Stimulated activated CD4-positive, alpha-beta T cell treated with anti-CD3 and anti-CD28 coated beads, Interleukin-15, amount 100 ng/mL, for 1 hour (primary cell): ENCODE measurements around the gene GZMM.

Experiments
- DNase-seq, 2 donors: peaks; one replicate each; pipeline ENCODE4 v3.0.0-alpha.2; 2020; ENCODE audit warnings: low read depth in 1 of 2, low spot score in 1 of 2

Gene GZMM

DNA sequence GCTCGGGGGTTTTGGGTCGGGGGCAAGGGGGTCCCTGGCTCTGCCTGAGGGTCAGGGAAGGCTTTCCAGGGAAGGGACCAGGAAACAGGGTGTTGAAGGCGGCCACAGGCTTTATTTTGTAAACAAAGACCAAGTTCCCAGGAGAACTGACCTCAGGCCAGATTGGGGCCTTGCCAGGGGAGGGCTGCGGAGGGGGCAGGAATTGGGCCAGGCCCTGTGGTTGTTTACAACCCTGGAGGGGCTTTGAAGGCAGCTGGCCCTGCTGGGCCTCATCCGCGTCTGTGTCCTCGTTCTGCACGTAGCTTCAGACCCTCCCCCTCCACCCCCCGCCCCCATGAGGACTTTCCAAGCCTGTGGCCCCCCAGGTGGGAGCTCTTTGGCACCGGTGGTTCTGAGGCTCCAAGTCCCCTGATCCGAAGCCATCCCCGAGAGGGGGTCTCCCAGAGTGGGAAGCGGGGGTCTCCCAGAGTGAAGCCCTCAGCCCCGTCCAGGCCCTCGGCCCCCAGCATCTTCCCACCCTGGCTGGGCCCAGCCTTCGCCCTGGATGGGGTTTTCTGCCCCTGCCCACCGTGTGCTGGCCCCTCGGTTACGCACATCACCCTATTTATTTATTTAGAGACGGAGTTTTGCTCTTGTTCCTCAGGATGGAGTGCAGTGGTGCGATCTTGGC is 15.1 kb downstream of the GZMM start:
- no peak for DNase-seq

DNA sequence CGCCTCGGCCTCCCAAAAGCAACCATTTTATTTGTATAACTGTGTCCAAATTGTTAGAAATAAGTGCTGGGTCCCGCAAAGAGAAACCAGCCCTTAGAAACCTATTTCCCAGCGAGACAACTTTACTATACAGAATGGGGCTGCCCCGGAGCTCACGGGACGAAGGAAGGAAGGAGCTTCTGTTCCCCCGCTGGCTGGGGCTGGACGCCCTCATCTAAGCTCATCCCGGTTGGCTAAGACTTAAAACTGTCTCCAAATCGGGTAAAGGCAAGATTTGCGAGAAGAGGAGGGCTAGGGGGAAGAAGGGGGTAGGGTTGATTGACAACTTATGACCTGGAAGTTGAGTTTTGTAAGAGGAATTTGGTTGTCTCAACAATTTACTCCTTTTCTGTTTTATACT is 16.3 kb downstream of the GZMM start:
- DNase-seq, result no peak

DNA sequence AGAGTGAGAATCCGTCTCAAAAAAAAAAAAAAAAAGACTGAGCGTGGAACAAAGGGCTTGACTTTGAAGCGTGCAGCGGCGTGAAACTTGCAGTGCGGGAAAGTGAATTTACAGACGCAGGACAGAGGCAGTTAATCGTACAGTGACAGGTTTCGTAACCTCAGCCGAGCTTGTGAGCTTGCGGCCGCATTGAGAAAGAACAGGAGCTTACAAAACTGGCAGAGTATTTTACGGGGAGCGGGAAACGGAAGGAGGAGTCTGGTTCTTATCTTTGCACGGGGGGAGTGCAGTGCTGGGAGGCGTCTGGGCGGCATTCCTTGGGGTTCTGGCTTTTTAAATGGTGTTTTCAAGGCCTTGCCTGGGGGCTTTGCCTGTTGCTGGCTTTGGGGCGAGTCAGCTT is 22.6 kb downstream of the GZMM start:
- DNase-seq, result no peak

DNA sequence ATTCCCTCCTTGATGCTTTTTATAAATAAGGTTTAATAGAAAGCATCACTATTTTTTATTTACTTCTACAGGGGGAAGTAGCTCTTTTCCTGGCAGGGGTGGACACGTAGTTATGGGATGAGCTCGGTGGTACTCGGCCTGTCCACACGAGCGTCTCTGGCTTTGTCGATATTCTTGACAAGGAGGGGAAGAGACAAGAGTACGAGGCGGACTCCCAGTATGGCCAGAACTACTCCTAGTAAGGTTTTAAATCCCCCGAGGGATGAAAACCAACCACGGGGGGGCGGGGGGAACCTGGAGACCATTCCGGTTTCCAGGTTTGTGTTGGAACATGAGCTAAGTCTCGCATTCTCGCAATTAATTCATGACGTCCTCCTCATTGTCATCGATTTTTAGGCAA is 23.0 kb downstream of the GZMM start:
- no peak for DNase-seq

DNA sequence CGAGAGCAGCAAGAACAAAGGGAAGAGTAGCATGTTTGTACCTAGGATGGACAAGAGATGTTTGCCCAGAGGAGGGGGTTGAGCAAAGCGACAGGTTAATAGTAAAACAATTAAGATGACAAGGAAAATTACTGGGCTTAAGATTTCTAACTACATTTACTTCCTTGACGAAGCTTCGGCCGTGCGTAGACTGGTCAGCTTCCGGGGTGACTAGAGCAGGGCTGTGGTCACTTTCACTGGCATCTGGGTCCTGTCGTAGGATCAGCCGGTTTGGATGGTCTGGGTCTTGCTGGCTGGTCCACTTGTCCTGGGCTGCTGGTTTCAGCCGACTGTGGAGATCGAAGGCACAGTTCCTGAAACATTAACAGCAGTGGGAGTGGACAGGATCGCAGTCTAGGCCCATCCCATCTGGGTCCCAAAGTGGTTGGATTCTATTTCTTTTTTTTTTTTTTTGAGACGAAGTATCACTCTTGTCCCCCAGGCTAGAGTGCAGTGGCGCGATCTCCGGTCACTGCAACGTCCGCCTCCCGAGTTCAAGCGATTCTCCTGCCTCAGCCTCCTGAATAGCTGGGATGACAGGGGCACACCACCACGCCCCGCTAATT is 23.5 kb downstream of the GZMM start:
- DNase-seq, result no peak

DNA sequence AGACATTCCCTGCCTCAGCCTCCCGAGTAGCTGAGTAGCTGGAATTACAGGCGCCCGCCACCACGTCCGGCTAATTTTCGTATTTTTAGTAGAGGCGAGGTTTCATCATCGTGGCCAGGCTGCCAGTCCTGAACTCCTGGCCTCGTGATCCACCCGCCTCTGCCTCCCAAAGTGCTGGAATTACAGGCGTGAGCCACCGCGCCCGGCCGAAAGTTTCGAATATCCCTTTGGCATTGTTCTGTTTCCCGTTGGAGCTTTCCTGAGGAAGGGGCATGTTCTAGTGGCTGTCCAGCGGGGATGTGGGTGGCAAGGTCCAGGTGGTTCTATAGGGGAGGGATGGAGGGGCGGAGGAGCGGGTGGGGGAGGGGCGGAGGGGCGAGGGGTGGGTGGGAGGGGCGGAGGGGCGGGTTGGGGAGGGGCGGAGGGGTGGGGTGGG is 26.4 kb downstream of the GZMM start:
- no peak for DNase-seq

DNA sequence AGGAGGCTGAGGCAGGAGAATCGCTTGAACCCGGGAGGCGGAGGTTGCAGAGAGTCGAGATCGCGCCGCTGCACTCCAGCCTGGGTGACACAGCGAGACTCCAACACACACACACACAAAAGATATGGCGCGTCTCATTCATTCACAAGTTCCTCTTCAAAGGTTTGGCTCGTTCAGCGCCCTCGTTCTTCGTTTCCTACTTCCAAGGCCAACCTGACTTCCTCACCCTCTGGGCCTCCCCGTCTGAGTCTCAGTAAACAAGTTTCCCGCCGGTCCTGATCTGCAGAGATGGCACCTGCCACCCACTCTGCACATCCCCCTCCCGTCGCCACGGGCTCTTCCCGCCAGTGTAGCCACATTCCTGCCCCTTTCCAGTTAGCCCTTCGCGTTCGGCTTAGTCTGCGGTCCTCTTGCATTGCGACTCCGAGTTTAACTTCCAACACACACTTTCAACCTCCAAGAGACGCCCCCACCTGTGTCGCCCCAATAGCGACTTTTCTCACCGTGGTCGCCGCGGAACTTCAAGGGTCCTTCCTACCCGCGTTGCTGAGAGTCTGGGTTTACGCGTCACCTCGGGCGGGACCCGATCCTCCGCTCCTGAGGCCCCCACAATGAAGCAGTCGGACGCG is 27.2 kb downstream of the GZMM start:
- DNase-seq, result peak in 1 of 2 donors; percentile 17

DNA sequence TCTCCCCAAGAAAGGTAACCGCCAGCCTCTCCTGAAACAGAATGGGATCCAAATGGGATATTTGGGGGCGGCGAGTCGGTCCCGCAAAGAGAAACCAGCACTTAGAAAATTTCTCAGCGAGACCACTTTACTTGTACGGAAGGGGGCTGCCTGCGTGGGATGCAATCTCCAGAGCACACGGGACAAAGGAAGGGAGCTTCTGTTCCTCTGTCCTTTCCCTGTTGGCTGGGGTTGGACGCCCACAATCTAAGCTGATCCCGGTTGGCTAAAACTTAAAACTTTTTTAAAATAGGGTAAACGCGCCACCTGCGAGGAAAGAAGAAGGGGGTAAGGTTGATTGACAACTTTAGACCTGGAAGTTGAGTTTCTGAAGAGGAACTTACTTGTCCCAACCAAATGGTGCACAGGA is 27.7 kb downstream of the GZMM start:
- no peak for DNase-seq

DNA sequence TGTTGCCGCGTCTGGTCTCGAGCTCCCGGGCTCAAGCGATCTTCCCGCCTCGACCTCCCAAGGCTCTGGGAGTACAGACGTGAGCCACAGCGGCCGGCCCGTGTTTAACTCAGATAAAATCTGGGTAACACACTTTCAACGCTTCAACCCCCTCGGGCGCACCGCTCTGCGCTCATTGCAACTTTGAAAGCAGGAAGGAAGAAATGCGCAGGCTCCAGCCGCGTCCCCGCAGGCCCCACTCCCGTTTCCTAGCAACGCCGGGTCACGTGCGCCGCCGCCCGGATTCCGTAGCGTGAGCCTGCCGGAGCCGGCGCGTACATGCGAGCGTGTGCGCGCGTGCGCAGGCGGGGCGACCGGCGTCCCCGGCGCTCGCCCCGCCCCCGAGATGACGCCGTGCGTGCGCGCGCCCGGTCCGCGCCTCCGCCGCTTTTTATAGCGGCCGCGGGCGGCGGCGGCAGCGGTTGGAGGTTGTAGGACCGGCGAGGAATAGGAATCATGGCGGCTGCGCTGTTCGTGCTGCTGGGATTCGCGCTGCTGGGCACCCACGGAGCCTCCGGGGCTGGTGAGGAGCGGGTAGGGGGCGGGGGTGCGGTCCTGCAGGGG is 28.4 kb downstream of the GZMM start, which contains the start of gene BSG:
BSG (plus strand) TSS at position 457 of the 603 bp plus-strand sequence; CDS start at position 496, 39 bp downstream.
- peak; percentile 96 to 97 for DNase-seq

DNA sequence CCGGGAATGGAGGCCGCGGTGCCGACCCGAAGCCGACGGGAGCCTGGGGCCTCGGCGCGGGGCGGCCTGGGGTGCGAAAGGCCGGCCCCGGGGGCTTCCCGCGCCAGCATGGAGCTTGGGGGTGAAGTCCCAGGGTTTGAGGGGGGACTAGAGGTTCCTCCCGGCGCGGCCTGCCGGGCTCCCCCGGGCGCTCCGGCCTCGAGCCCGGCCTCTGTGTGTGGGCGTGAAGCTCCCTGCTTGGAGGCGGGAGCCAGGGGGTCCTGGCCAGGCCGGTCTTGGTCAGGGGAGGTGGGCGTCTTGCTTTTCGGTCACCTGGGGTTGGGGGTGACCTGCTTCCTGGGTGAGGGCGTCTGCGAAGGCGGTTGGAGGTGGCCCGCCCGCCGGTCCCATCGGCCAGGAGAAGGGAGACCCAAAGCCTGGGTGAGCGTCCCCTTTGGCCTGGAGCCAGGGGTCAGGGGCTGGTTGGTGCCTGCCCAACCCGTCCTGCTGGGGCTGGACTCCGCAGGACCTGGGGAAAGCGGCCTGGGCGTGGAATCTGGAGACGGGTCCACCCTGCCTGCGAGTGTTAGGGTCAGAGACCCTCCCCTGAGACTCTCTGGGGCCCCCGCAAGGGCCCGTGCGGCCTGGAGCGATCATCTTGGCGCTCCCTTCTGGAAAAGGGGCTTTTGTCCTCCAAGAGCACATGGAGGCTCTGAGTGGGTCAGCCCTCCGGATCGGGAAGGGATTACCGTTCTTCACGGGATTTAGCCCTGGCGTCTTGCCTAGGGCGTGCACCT is 29.1 kb downstream of the GZMM start:
- no peak for DNase-seq

DNA sequence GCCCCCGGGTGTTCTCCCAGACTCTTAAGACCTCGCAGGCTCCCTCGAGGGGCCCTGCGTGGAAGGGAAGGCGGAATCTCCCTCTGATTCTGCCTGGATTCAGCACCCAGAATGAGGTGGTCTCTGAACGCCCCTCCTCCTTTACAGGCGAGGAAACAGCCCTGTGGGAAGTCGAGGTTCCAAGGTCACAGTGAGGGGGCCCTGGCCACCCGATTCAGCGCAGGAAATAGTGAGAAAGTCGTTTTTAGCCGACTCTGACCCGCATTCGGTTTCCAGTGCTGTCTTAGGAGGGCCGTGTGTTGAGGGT is 29.6 kb downstream of the GZMM start:
- DNase-seq, result no peak

DNA sequence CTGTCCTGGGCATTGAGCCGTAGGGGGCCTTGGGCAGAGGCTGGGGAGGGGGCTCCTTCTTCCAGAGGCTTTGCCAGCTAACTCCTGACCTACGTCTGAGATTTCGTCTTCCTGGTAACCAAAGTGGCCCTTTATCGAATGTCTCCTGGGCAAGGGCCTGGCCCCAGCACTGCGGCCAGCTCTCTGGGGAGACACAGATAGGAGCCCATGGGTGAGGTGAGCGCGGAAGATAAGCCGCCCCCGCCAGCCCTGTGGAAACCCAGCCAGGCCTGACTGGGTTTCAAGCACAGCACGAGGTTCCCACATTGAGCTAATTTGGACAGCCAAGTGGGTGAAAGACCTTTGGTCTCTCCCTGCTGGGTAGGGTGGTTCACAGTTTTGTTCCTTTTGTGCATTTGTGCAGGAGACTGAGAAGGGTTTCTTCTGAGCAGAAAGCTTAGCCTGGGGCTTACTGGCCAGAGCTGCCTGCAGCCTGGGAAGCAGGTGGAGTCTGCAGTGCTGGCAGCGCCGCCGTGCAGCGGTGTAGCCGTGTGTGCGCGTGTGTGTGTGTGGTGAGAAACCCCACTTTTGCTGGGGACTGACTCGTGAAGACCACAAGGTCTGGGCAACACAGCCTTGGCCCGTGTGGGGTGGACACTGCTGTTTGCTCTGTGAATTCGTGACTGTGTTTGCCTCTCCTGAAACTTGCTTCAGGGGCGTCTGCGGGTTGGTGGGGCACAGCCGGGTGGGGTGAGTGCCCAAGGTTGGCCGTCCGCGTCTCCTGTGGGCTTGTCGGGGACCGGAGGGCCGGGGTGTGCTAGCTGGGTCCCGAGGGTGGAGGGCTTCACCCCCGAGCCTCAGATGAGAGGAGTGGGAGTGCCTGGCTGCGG is 31.0 kb downstream of the GZMM start:
- DNase-seq, result no peak

DNA sequence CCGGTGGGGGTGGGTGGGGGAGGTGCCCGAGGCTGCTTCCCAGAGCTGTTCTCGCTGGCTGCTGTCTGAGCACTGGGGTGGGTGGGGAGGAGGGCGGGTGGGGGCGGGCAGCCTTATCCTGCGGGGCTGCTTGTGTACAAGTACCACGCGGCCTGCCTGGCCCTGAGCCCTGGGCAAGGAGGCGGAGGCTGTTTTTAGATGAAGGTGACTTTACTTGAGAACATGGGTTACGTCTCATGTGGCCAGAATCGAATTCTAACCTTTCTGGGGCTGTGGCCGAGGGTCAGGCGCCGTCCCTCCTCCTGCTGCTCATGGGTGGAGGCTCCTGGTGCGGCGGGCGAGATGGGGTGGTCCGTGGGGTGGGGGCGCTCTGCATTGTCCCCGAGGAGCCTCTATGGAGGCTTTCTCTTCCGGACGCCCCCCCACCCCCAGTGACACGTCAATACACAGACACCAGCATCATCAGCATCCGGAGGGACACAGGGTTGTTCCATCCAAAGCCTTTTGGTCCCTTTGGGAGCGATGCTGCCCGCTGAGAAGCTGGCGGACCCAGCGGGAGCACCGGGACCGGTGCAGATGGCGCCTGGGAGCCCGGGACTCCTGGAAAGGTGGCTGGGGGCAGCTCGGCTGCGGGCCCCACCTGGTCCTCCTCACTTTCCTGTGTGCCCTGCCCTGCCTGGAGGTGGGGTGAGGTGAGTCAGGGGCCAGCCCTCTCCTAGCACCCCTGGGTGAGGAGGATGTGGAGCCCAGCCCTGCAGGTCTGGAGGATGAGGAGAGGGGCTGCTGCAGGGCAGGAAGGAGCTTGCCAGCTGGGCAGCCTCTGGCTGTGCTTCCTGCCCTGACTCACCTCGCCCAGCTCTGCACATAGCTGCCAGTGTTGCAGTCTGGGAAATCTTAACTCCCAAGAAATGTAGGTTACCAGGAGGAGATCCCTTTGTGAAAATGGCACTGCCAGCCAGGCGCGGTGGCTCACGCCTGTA is 32.0 kb downstream of the GZMM start:
- DNase-seq, result no peak

DNA sequence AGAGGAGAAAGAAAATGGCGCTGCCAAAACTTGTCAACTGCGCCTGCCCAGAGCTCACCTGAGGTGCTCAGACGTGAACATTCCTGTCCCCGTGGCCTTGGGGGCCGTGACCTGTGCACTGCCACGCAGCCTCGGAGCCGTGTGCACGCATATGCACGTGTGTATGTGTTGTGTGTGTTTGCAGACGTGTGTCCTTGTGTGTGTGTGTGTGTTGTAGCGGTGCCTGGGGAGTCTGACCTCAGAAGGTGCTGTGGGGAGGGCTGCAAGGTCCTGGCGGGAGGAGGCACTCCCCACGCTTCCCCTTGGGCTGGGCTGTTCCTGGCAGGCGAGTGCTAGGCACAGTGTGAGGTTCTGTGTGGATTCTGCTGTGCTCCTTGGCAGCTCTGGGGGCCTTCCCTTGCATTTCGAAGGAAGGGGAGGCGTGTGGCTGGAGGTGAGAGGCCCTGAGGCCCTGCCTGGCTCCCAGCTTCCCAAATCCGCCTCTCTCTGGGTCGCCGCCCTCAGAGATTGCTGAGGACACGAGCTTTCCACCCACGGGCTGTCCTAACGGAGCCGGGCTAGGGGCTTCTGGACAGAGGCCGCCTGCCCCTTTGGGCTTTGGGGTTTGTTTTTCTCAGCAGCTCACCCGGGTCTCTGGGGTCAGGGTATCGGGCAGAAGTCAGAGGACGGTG is 33.0 kb downstream of the GZMM start:
- DNase-seq, result no peak

DNA sequence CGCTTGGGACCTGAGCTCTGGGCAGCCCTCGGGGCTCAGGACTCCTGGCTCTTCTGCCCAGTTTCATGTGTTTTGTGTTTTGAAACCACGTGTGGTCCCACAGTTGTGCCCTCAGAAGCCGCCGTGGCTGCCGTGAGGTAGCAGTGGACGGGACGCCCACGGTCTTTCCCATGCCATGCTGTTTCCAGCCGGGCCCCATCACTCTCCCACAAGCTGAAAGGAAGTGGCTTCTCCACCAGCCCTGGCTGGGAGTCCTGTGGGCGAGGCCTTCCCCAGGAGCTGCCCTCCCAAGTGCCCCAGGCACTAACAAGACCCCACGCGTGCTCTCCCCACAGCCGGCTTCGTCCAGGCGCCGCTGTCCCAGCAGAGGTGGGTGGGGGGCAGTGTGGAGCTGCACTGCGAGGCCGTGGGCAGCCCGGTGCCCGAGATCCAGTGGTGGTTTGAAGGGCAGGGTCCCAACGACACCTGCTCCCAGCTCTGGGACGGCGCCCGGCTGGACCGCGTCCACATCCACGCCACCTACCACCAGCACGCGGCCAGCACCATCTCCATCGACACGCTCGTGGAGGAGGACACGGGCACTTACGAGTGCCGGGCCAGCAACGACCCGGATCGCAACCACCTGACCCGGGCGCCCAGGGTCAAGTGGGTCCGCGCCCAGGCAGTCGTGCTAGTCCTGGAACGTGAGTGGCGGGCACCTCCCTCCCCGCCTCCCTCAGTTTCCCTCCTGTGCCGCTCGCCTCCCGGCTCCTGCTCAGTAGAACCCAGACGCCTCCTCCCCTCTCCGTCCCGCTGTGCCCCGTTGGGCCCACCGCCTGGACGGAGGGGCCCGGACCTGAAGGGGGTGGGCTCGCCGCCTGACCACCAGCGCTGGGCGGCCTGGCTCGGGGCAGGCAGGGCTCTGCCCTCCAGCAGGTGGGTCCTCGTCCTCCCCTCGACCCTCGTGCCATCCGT is 33.9 kb downstream of the GZMM start:
- no peak for DNase-seq

DNA sequence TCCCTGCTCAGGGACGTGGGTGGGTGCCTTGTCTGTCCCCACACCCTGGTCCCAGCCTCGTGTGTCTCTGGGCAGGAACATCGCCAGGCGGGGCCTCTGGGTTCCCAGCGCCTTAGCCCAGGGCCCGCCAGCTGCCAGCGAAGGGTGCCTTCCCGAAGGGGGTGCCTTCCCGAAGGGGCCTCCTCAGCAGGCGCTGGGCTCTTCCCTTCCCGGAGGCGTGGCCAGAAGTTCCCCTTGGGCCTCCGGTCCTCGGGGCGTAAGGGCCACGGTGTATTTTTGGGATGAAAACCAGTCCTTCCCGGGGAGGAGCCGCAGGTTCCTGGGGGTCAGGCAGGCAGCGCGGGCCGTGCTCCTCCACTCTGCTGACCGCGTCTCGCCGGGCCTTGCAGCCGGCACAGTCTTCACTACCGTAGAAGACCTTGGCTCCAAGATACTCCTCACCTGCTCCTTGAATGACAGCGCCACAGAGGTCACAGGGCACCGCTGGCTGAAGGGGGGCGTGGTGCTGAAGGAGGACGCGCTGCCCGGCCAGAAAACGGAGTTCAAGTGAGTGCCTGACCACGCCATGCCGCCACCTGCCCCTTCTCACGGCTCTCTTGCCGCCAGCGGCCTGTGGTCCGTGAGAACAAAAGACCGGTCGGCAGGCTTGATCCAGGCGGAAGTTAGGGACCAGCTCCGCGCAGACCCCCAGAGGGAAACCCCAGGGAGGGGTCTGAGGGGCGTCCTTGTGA is 35.4 kb downstream of the GZMM start:
- DNase-seq, result no peak

DNA sequence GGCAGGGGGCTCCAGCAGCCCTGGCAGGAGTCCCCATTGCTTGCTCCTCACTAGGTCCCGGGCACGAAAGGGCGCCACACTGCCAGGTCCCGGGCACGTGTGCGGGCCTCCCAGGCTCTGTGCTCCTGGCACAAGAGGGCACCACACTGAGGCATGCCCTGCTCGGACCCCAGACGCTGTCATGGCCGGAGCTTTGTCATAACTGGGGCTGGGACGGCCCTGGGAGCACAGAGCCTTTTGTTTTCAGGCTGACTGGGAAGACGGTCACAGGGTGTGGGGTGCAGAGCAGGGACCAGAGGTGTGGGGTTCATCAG is 35.9 kb downstream of the GZMM start:
- DNase-seq, result no peak
